Skeletal muscle tissue (tissue), 4 donors: ENCODE measurements around the gene LCMT1. TPM values are rescaled to one million over a fixed set of nuclear protein-coding genes. Genes with fewer than 3 reads are reported as not detected.
A peak's percentile ranks its signal among the peaks of the same experiment; 100 is the strongest.

Experiments used
- H3K27ac ChIP-seq: one replicate; pipeline ENCODE4 v1.7.0; 2013; ENCODE audit warnings: mild to moderate bottlenecking, low read depth, low read length, inconsistent platforms
- H3K27me3 ChIP-seq, 3 donors: one replicate each; pipeline ENCODE4 v1.7.0; 2013; ENCODE audit warnings: low read length in 3 of 3; ENCODE audit not compliant: control insufficient read depth in 3 of 3, insufficient read depth in 3 of 3
- H3K36me3 ChIP-seq, 3 donors: one replicate each; pipeline ENCODE4 v1.7.0; 2013; ENCODE audit warnings: low read length in 3 of 3; ENCODE audit not compliant: control insufficient read depth in 3 of 3, insufficient read depth in 3 of 3
- H3K4me1 ChIP-seq, 3 donors: one replicate each; pipeline ENCODE4 v1.7.0; 2013; ENCODE audit warnings: low read length in 3 of 3, mild to moderate bottlenecking in 3 of 3; ENCODE audit not compliant: control insufficient read depth in 3 of 3, insufficient read depth in 3 of 3
- H3K4me3 ChIP-seq, 3 donors: one replicate each; pipeline ENCODE4 v1.7.0; 2013; ENCODE audit warnings: low read length in 3 of 3
- H3K9ac ChIP-seq, 3 donors: one replicate each; pipeline ENCODE4 v1.7.0; 2013; ENCODE audit warnings: low read length in 3 of 3, mild to moderate bottlenecking in 3 of 3, moderate library complexity in 2 of 3, low read depth in 1 of 3
- H3K9me3 ChIP-seq, 3 donors: one replicate each; pipeline ENCODE4 v1.7.0; 2013; ENCODE audit warnings: low read length in 3 of 3; ENCODE audit not compliant: control insufficient read depth in 3 of 3
- total RNA-seq: library from RNA; depleted of rRNA; stranded (reverse); fragments of >200 nt; gene quantifications from one replicate; pipeline ENCODE4 v1.2.3, GENCODE V29; 2014
- donor health status: Osteomylitis.

LCMT1 gene
- total RNA-seq, 1 donor from 2014 or later: 40.2 TPM

- H3K4me1 ChIP-seq: no peaks in the 10 kb centered on the region
- no peaks in the 10 kb centered on the region for H3K9me3 ChIP-seq
- H3K27ac ChIP-seq: no peak overlapping the region
- no peak overlapping the region for H3K4me3 ChIP-seq
- H3K9ac ChIP-seq: no peak overlapping the region
- no peaks in the 10 kb centered on the region for H3K36me3 ChIP-seq
- no peaks in the 10 kb centered on the region for H3K27me3 ChIP-seq
Observed at GRCh38 chr16:25093208-25094061, 18.1 kb upstream of the LCMT1 start.

GRCh38 chr16:25094596-25094995, 16.9 kb upstream of the LCMT1 start:
- no peaks in the 10 kb centered on the region for H3K9me3 ChIP-seq
- H3K9ac ChIP-seq: no peak overlapping the region
- H3K27ac ChIP-seq: no peak overlapping the region
- no peaks in the 10 kb centered on the region for H3K27me3 ChIP-seq
- H3K4me3 ChIP-seq: no peak overlapping the region
- H3K4me1 ChIP-seq: no peaks in the 10 kb centered on the region
- H3K36me3 ChIP-seq: no peaks in the 10 kb centered on the region

- H3K4me1 ChIP-seq: no peaks in the 10 kb centered on the region
- no peaks in the 10 kb centered on the region for H3K27me3 ChIP-seq
- no peaks in the 10 kb centered on the region for H3K9me3 ChIP-seq
- no peak overlapping the region for H3K9ac ChIP-seq
- no peak overlapping the region for H3K4me3 ChIP-seq
- no peak overlapping the region for H3K27ac ChIP-seq
- no peaks in the 10 kb centered on the region for H3K36me3 ChIP-seq
Observed at GRCh38 chr16:25095636-25096035, 15.9 kb upstream of the LCMT1 start.

GRCh38 chr16:25097276-25097975, 14.1 kb upstream of the LCMT1 start:
- H3K9me3 ChIP-seq: no peaks in the 10 kb centered on the region
- H3K27ac ChIP-seq: no peak overlapping the region
- no peak overlapping the region for H3K9ac ChIP-seq
- no peaks in the 10 kb centered on the region for H3K36me3 ChIP-seq
- no peaks in the 10 kb centered on the region for H3K4me1 ChIP-seq
- H3K4me3 ChIP-seq: no peak overlapping the region
- no peaks in the 10 kb centered on the region for H3K27me3 ChIP-seq

- Histone ChIP-seq H3K9me3 (no peaks in the 10 kb centered on the region), H3K9ac (no peak overlapping the region), H3K27ac (no peak overlapping the region), H3K4me1 (peaks cover 0 to 2% (median under 1%) of the 10 kb centered on the region in 3 donors), H3K36me3 (no peaks in the 10 kb centered on the region), H3K4me3 (no peak overlapping the region), H3K27me3 (no peaks in the 10 kb centered on the region)
Observed at GRCh38 chr16:25100511-25100910, 11.0 kb upstream of the LCMT1 start.

GRCh38 chr16:25106567-25107465, 4.7 kb upstream of the LCMT1 start:
- Histone ChIP-seq H3K9ac (peak overlapping the region; percentile 98 to 100 (median 99)), H3K4me1 (peaks cover 31 to 37% (median 32%) of the 10 kb centered on the region in 3 donors), H3K27me3 (no peaks in the 10 kb centered on the region), H3K27ac (peak overlapping the region; percentile 96), H3K36me3 (no peaks in the 10 kb centered on the region), H3K9me3 (no peaks in the 10 kb centered on the region), H3K4me3 (peak overlapping the region; percentile 93 to 98 (median 97))

GRCh38 chr16:25107466-25107792, 4.1 kb upstream of the LCMT1 start:
- Histone ChIP-seq H3K27me3 (no peaks in the 10 kb centered on the region), H3K36me3 (no peaks in the 10 kb centered on the region), H3K4me3 (peak overlapping the region; percentile 93 to 98 (median 97)), H3K27ac (peak overlapping the region; percentile 96), H3K9me3 (no peaks in the 10 kb centered on the region), H3K4me1 (peaks cover 36 to 43% (median 37%) of the 10 kb centered on the region in 3 donors), H3K9ac (peak overlapping the region; percentile 98 to 100 (median 99))

- Histone ChIP-seq H3K36me3 (no peaks in the 10 kb centered on the region), H3K27ac (peak overlapping the region; percentile 96), H3K9me3 (no peaks in the 10 kb centered on the region), H3K4me3 (no peak overlapping the region), H3K4me1 (peaks cover 39 to 45% (median 40%) of the 10 kb centered on the region in 3 donors), H3K27me3 (no peaks in the 10 kb centered on the region), H3K9ac (no peak overlapping the region)
Observed at GRCh38 chr16:25108054-25108453, 3.5 kb upstream of the LCMT1 start.

- H3K9ac ChIP-seq: peak overlapping the region; percentile 9 to 18 (median 13)
- peak overlapping the region; percentile 92 for H3K27ac ChIP-seq
- peaks cover 0 to 6% (median 0%) of the 10 kb centered on the region in 3 donors for H3K36me3 ChIP-seq
- H3K4me1 ChIP-seq: peaks cover 39 to 45% (median 40%) of the 10 kb centered on the region in 3 donors
- peak overlapping the region in 2 of 3 donors; percentile 11 to 33 for H3K4me3 ChIP-seq
- H3K9me3 ChIP-seq: no peaks in the 10 kb centered on the region
- H3K27me3 ChIP-seq: no peaks in the 10 kb centered on the region
Observed at GRCh38 chr16:25109643-25110042, 1.9 kb upstream of the LCMT1 start.
